DOHH2 (cell line): ENCODE data around the gene ATAD3B.

Experiments
- H3F3A ChIP-seq: fragments of 200-600 bp; sonication (generic), shearing (Covaris generic); 2 replicates; pipeline ENCODE4 v1.6.0; 2016; ENCODE audit warnings: antibody characterized with exemption, mild to moderate bottlenecking; ENCODE audit not compliant: control insufficient read depth, insufficient read depth
- H3K27ac ChIP-seq: fragments of 200-600 bp; sonication (generic); 2 replicates; pipeline ENCODE4 v1.5.1; 2014; ENCODE audit warnings: low read depth, mild to moderate bottlenecking, low read length, moderate library complexity
- H3K27me3 ChIP-seq: fragments of 200-600 bp; sonication (generic); 2 replicates; pipeline ENCODE4 v1.6.1; 2014; ENCODE audit warnings: mild to moderate bottlenecking, low read length, mixed read lengths; ENCODE audit not compliant: control insufficient read depth
- H3K36me3 ChIP-seq: fragments of 200-600 bp; sonication (generic); 2 replicates; pipeline ENCODE4 v1.6.1; 2014; ENCODE audit warnings: mild to moderate bottlenecking, low read length, moderate library complexity, mixed read lengths; ENCODE audit not compliant: control insufficient read depth
- H3K4me1 ChIP-seq: fragments of 200-600 bp; sonication (generic); 2 replicates; pipeline ENCODE4 v1.6.1; 2014; ENCODE audit warnings: mild to moderate bottlenecking, low read length, mixed read lengths; ENCODE audit not compliant: control insufficient read depth
- H3K4me2 ChIP-seq: fragments of 200-600 bp; sonication (generic); 2 replicates; pipeline ENCODE4 v1.6.0; 2014; ENCODE audit warnings: mild to moderate bottlenecking, low read length, moderate library complexity
- H3K4me3 ChIP-seq: fragments of 200-600 bp; sonication (generic); 2 replicates; pipeline ENCODE4 v1.5.1; 2014; ENCODE audit warnings: mild to moderate bottlenecking, low read length, mixed read lengths
- H3K79me2 ChIP-seq: fragments of 200-600 bp; sonication (generic); 2 replicates; pipeline ENCODE4 v1.6.1; 2014; ENCODE audit warnings: mild to moderate bottlenecking, low read length, mixed read lengths; ENCODE audit not compliant: control insufficient read depth
- H3K9me2 ChIP-seq: fragments of 200-600 bp; sonication (generic); replicated peaks from 2 replicates; pipeline ENCODE4 v1.6.1; 2014; ENCODE audit warnings: mild to moderate bottlenecking, low read length, mixed read lengths; ENCODE audit not compliant: control insufficient read depth
- H3K9me3 ChIP-seq: fragments of 200-600 bp; sonication (generic); 2 replicates; pipeline ENCODE4 v1.6.1; 2014; ENCODE audit warnings: antibody characterized with exemption, low read length, mixed read lengths; ENCODE audit not compliant: control insufficient read depth, insufficient read depth
- H4K20me1 ChIP-seq: fragments of 200-600 bp; sonication (generic); 2 replicates; pipeline ENCODE4 v1.6.0; 2014; ENCODE audit warnings: low read depth, mild to moderate bottlenecking, antibody characterized with exemption, low read length, moderate library complexity; ENCODE audit not compliant: control insufficient read depth, insufficient read depth
- EZH2phosphoT487 ChIP-seq: fragments of 200-600 bp; sonication (generic); IDR thresholded peaks from 2 replicates; pipeline ENCODE4 v1.6.1; 2017; ENCODE audit warnings: borderline replicate concordance, mild to moderate bottlenecking, antibody characterized with exemption, low read length, moderate library complexity, mixed read lengths
- TF ChIP-seq, protein P1 (sequence below): fragments of 200-600 bp; sonication (generic); IDR thresholded peaks from one replicate; pipeline ENCODE4 v1.5.1; 2014; ENCODE audit warnings: antibody characterized with exemption, mild to moderate bottlenecking, low read depth, low read length; ENCODE audit not compliant: poor library complexity, severe bottlenecking

The ATAD3B gene

GRCh38 chr1:1423245-1423597 lies 48.3 kb upstream of the ATAD3B start:
- no peaks in the 10 kb centered on the region for H3F3A ChIP-seq
- no peak overlapping the region for H3K27ac ChIP-seq
- no peaks in the 10 kb centered on the region for H3K4me1 ChIP-seq
- H3K79me2 ChIP-seq: no peaks in the 10 kb centered on the region
- no peaks in the 10 kb centered on the region for H3K36me3 ChIP-seq
- 0 out of 2 replicates have a peak, but pooled peaks cover 3% of the 10 kb centered on the region for H4K20me1 ChIP-seq
- H3K9me3 ChIP-seq: no peaks in the 10 kb centered on the region
- no peaks in the 10 kb centered on the region for H3K9me2 ChIP-seq
- H3K4me2 ChIP-seq: no peak overlapping the region
- no peak for TF ChIP-seq EZH2phosphoT487
- TF ChIP-seq, protein P1, sequence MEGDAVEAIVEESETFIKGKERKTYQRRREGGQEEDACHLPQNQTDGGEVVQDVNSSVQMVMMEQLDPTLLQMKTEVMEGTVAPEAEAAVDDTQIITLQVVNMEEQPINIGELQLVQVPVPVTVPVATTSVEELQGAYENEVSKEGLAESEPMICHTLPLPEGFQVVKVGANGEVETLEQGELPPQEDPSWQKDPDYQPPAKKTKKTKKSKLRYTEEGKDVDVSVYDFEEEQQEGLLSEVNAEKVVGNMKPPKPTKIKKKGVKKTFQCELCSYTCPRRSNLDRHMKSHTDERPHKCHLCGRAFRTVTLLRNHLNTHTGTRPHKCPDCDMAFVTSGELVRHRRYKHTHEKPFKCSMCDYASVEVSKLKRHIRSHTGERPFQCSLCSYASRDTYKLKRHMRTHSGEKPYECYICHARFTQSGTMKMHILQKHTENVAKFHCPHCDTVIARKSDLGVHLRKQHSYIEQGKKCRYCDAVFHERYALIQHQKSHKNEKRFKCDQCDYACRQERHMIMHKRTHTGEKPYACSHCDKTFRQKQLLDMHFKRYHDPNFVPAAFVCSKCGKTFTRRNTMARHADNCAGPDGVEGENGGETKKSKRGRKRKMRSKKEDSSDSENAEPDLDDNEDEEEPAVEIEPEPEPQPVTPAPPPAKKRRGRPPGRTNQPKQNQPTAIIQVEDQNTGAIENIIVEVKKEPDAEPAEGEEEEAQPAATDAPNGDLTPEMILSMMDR: no peak
- no peak overlapping the region for H3K4me3 ChIP-seq
- peaks cover 17% of the 10 kb centered on the region for H3K27me3 ChIP-seq

DNA sequence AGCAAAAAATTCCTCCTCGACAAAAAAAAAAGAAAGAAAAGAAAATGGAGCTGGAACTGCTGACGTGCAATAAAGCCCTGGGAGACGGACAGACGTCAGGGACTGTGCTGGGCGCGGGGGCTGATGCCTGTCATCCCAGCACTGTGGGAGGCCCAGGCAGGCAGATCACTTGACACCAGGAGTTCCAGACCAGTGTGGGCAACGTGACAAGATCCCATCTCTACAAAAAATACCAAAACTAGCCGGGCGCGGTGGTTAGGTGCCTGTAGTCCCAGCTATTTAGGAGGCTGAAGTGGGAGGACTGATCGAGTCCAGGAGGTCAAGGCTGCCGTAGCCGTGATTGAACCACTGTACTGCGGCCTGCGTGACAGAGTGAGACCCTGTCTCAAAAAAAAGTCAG lies 46.9 kb upstream of the ATAD3B start:
- H3K27me3 ChIP-seq: peaks cover 19% of the 10 kb centered on the region
- H3K27ac ChIP-seq: no peak overlapping the region
- no peak overlapping the region for H3K4me2 ChIP-seq
- no peaks in the 10 kb centered on the region for H3K9me2 ChIP-seq
- no peak for TF ChIP-seq EZH2phosphoT487
- TF ChIP-seq, protein P1: no peak
- 0 out of 2 replicates have a peak, but pooled peaks cover 3% of the 10 kb centered on the region for H4K20me1 ChIP-seq
- no peaks in the 10 kb centered on the region for H3K36me3 ChIP-seq
- H3K9me3 ChIP-seq: no peaks in the 10 kb centered on the region
- no peaks in the 10 kb centered on the region for H3K4me1 ChIP-seq
- no peaks in the 10 kb centered on the region for H3F3A ChIP-seq
- H3K79me2 ChIP-seq: no peaks in the 10 kb centered on the region
- no peak overlapping the region for H3K4me3 ChIP-seq

GRCh38 chr1:1425426-1425752 lies 46.2 kb upstream of the ATAD3B start:
- no peaks in the 10 kb centered on the region for H3K9me3 ChIP-seq
- no peak overlapping the region for H3K4me3 ChIP-seq
- H3F3A ChIP-seq: no peaks in the 10 kb centered on the region
- H3K27ac ChIP-seq: no peak overlapping the region
- no peak overlapping the region for H3K4me2 ChIP-seq
- H3K27me3 ChIP-seq: peaks cover 25% of the 10 kb centered on the region
- H3K36me3 ChIP-seq: no peaks in the 10 kb centered on the region
- no peaks in the 10 kb centered on the region for H3K4me1 ChIP-seq
- H3K79me2 ChIP-seq: no peaks in the 10 kb centered on the region
- H4K20me1 ChIP-seq: 0 out of 2 replicates have a peak, but pooled peaks cover 3% of the 10 kb centered on the region
- TF ChIP-seq, protein P1: no peak
- TF ChIP-seq EZH2phosphoT487: no peak
- H3K9me2 ChIP-seq: no peaks in the 10 kb centered on the region
